Activated CD8-positive, alpha-beta memory T cell treated with anti-CD3 and anti-CD28 coated beads for 36 hours (primary cell): ENCODE data around the gene KIF3A. TPM values are rescaled to one million over a fixed set of nuclear protein-coding genes. Genes with fewer than 3 reads are reported as not detected.

ENCODE experiments used
- CTCF ChIA-PET: fragments of 350-600 bp; sonication (Branson Sonifier 250); formaldehyde crosslinking; loops from one replicate; lab custom pipeline; 2021; ENCODE audit warnings: antibody characterized with exemption; lab: Charles Lee
- POLR2A ChIA-PET: fragments of 350-600 bp; sonication (Branson Sonifier 250); formaldehyde crosslinking; loops from one replicate; lab custom pipeline; 2021; ENCODE audit warnings: antibody characterized with exemption; lab: Charles Lee
- total RNA-seq, 2 experiments: library from RNA; stranded (reverse); gene quantifications; one replicate each; pipeline ENCODE4 v1.2.3, GENCODE V29; 2021

The KIF3A gene
- total RNA-seq: 10 to 100 TPM; 16.1 to 16.9 TPM

DNA sequence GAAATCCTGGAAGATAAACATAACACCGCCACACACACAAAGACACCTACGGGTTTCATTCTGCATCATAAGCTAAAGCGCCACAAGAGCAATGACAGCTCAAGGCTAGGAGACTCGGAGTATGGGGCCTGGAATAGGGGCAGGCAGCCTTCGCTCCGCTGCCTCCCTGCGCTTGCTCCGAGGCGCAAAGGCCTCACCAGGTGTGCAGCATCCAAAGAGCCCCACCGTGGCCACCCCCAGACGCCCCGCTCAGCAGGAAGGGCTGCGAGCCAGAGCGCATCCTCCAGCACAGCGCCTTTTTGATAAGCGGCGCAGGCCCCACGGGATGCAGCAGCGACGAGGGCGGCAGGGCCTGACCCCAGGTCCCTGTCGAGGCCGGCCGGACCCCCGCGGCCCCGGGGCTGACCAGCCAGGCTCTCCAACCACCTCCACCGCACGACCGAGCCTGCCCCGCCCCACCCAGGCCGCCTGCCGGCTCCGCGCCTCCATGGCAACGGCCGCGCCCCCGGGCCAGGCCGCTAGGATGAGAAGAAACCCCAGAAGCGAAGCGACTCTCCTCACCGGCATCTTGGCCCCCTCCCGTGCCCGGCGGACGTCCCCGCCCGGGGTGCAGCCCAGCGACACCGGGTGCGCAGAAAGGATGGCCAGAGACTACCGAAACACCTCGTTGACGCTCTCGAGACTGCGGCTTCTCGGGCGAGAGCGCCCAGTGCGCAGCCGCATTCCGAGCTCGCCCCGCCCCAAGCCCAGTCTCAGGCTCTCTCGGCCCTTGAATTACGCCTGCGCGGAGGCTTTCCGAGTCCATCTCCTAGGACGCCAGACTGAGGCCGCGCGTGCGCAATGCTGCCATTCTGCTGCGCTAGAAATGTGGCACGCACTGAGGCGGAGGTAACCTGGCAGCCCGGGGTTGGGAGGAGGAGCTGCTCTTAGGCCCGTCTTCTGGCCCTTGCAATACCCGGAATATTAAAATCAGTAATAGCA lies at the start of gene KIF3A:
TSS of gene KIF3A (minus strand) at position 694 of the 981 bp plus-strand sequence. CDS start at position 567, 127 bp downstream.
- POLR2A ChIA-PET: interaction anchor here (0.6 to 2.0 kb wide), 7 partner anchors 10 to 239 kb away, joined by 3 to 23 read pairs (median 3); partner anchors contain the start of genes CCNI2 and RAD50
- CTCF ChIA-PET: interaction anchor here (0.9 to 2.3 kb wide), 6 partner anchors 9 to 237 kb away, joined by 3 to 11 read pairs (median 4); partner anchors contain the start of gene CCNI2

GRCh38 chr5:132787076-132787475 lies 49.7 kb upstream of the KIF3A start:
- POLR2A ChIA-PET: no interaction called here
- CTCF ChIA-PET: no interaction called here

GRCh38 chr5:132785864-132786263 lies 48.5 kb upstream of the KIF3A start:
- ChIA-PET POLR2A (no interaction called here), CTCF (no interaction called here)

- ChIA-PET POLR2A (no interaction called here), CTCF (no interaction called here)
Observed at GRCh38 chr5:132785365-132785764, 48.0 kb upstream of the KIF3A start.

GRCh38 chr5:132782101-132782500 lies 44.8 kb upstream of the KIF3A start:
- ChIA-PET CTCF (interaction anchor here (0.7 to 0.9 kb wide), 2 partner anchors 18 to 254 kb away, joined by 3 read pairs; no protein-coding TSS in a partner anchor), POLR2A (no interaction called here)

DNA sequence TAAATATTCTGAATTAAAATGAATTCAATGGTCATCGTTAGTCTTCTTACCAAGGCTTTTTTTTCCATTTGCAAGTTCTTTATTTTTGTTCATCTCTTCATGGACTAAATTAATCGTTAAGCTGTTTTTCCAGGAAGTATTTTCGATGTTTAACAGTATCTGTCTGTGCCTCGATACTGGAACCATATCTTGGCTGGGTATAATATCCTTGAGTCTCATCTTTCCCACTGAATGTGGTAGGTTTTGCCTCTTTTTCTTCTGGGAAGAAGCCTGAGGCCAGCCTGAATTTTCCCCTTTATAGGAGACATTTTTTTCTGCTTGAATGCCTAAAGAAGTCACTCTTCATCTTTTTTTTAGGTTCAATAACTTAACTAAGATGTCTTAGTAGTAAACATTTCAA lies 43.7 kb upstream of the KIF3A start:
- CTCF ChIA-PET: interaction anchor here (0.8 kb wide), 1 partner anchor 254 kb away, joined by 3 read pairs; no protein-coding TSS in a partner anchor
- POLR2A ChIA-PET: no interaction called here

GRCh38 chr5:132780577-132780976 lies 43.2 kb upstream of the KIF3A start:
- POLR2A ChIA-PET: no interaction called here
- CTCF ChIA-PET: no interaction called here

DNA sequence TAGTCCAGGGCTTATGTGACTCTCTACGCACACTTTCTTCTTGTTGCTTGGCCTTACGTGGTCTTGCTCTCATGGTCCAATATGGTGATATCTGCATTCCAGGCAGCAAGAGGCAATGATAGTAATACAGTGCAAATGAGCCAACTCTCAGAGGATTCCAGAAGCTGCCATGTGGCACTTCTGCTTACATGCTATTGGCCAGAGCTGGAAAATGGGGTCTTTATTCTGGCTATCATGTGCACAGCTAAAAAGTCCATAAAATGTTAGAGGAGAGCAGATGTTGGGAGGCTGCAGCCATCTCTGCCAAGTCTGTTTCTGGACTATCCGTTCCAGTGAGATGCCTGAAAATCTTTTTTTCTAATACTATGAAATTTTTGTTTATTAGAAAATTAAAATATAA lies 42.6 kb upstream of the KIF3A start:
- ChIA-PET CTCF (interaction anchor here (1.0 kb wide), 2 partner anchors 25 to 244 kb away, joined by 3 read pairs; no protein-coding TSS in a partner anchor), POLR2A (no interaction called here)

DNA sequence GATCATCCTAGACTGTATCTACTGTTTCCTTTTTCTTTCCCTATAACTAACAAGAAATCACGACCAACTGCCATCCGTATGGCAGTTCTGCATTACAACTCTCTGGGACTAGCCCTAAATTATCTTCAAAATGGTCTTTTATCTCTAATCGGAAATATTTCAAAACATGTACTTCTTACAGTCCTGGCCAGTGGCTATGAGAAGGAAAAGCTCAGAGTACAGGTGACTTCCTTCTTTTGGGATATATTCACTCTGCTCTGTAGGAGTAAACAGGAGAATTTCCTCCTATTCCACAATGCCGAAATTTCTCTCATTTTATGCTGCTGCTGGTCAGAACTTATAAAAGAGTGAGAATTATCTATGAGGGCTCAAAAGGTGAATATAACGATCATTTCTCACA lies 41.5 kb upstream of the KIF3A start:
- ChIA-PET POLR2A (no interaction called here), CTCF (no interaction called here)

GRCh38 chr5:132778129-132778528 lies 40.8 kb upstream of the KIF3A start:
- CTCF ChIA-PET: no interaction called here
- POLR2A ChIA-PET: interaction anchor here (0.9 kb wide), 1 partner anchor 31 kb away, joined by 3 read pairs; the partner anchor contains the start of gene CCNI2

DNA sequence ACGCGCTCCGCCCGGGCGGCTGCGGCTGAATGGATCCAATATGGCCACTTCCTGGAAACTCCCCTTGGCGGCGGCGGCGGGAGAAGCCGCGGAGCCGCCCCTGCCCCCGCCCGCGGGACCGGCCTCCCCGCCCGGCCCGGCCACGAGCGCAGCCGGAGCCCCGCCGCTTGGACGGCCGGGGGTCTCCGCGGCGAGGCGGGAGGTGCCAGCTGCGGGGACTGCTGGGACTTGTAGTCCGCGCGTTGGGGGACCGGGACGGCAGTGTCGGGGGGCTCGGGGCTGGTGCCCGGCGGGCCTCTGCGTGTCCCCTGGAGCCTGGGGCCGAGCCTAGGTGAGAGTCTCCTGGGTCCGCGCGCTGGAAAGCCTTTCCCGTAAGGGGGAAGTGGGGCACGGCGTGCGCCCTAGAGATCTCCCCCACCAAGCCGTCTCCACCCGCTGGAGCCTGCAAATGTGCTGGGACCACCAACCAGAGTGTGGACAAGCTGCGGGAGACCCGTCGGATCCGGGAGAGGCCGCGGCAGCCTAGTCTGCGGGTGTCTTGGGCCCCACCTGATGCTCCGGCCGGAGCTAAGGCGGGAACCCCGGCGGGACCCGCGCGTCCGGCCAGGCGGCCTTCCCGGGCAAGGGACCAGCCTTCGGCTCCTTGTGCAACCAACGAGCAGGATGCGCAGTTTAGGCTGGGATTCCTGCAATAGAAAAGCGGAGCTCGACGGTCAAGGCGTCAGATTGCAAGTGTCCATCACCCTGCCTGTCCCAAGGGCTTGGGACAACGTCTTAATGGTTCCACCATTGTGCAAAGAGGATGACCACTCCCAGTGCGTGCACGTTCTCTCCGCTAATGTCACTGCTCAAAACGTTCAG lies 40.1 kb upstream of the KIF3A start, which contains the start of gene SEPTIN8:
TSS of gene SEPTIN8 (minus strand) at position 31 of the 861 bp plus-strand sequence. CDS start 102 bp downstream, outside the sequence.
- CTCF ChIA-PET: no interaction called here
- POLR2A ChIA-PET: interaction anchor here (0.6 to 0.9 kb wide), 3 partner anchors 17 to 289 kb away, joined by 3 to 5 read pairs (median 4); partner anchors contain the start of gene CCNI2

DNA sequence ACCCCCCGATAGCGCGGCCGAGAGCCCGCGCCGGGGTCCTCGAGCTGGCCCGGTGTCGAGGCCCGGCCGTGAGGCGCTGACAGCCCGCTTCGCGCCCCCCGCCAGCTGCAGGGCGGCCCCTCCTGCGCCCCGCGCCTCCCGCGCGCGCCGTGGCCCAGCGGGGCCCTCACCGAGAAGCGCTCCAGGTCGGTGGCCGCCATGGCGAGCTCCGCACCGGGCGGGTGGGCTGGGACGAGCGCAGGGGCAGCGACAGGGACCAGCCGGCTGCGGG lies 39.5 kb upstream of the KIF3A start:
- POLR2A ChIA-PET: interaction anchor here (0.6 to 0.7 kb wide), 2 partner anchors 18 to 288 kb away, joined by 4 to 5 read pairs; no protein-coding TSS in a partner anchor
- CTCF ChIA-PET: no interaction called here

DNA sequence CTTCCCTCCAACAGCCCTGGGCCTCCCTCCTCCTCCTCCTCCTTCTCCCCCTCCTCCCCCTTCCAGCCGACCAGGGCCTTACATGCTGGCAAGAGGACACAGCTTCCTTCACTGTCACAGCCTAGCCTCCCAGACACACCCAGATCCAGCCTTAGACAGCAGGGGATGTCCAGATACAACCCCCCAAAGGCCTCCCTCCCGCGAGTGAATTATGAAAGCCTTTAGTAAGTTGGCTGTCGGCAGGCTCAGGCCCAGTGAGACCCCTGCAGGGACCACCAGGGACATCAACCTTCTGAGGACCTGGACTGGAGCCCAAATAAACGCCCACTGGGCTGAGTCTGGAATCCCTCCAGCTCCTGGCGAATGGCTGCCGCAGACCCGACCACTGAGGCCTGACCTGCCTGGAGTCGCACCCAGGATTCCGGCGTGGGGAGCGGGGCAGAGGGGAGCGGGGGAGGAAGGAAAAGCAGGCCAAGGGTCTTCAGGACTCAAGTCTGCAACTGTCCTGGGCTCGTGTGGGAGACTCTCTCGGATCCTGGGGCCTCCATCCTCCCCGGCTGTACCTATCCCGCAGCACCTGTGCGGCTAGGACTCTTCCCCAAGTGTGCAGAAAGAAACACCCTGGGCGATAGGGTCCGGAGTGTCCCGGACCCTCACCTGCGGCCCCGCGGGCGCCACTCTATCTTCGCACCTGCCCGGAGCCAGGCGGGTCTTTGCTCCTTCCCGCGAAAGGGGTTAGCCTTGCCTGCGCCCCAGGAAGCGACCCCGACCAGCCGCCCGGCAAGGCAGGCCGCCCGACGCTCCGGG lies 39.0 kb upstream of the KIF3A start:
- POLR2A ChIA-PET: interaction anchor here (0.6 kb wide), 1 partner anchor 287 kb away, joined by 4 read pairs; no protein-coding TSS in a partner anchor
- CTCF ChIA-PET: interaction anchor here (0.7 kb wide), 1 partner anchor 444 kb away, joined by 3 read pairs; no protein-coding TSS in a partner anchor

DNA sequence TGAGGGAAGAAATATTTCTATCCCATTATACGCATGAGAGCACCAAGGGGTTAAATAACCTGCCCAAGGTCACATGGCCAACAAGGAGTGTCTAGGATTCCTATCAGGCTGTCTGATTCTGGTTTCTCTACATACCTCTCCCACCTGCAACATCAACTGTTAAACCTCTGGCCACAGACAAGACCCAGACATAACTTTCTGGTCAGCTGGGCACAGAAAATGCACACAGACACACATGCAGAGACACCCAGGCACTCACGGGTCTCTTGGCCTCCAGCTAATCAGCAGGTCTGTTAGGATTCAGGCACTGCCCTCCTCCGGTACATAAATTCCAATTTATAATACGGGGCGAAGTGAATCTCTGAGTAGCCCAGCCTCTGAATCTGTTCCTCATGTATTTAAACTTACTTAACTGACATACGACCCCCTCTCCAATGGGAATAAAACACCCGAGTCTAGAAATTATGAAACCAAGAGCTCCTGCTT lies 38.2 kb upstream of the KIF3A start:
- CTCF ChIA-PET: interaction anchor here (0.7 kb wide), 1 partner anchor 443 kb away, joined by 3 read pairs; no protein-coding TSS in a partner anchor
- POLR2A ChIA-PET: interaction anchor here (1.5 kb wide), 1 partner anchor 28 kb away, joined by 3 read pairs; the partner anchor contains the start of gene CCNI2

DNA sequence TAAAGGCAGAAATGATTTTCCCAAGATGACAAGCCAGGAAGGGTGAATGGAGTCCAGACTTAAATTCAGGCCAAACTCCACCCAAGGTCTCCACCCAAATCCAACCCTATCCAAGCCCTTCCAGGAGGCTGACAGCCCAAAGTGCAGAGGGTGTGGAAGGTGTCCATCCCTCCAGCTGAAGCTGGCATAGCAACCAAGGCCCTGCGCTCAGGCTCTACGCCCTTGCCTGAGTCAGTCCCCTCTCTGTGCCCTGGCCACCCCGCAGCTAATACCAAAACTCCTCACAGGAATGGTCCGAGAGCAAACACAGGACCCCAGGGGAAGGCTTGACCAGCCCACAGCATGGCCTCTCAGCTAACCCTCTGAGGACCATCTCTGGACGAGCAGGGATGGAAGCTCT lies 37.5 kb upstream of the KIF3A start:
- ChIA-PET CTCF (no interaction called here), POLR2A (interaction anchor here (1.5 kb wide), 1 partner anchor 27 kb away, joined by 3 read pairs; the partner anchor contains the start of gene CCNI2)

GRCh38 chr5:132774406-132774805 lies 37.1 kb upstream of the KIF3A start:
- ChIA-PET CTCF (no interaction called here), POLR2A (interaction anchor here (1.5 kb wide), 1 partner anchor 27 kb away, joined by 3 read pairs; the partner anchor contains the start of gene CCNI2)

GRCh38 chr5:132773601-132774355 lies 36.4 kb upstream of the KIF3A start:
- POLR2A ChIA-PET: interaction anchor here (1.5 kb wide), 1 partner anchor 26 kb away, joined by 3 read pairs; the partner anchor contains the start of gene CCNI2
- CTCF ChIA-PET: no interaction called here
